GM19193 (cell line): ENCODE measurements around the gene PPTC7.

Experiments
- POLR2A ChIP-seq: IDR thresholded peaks from 4 replicates; pipeline ENCODE4 v1.6.1; 2011; ENCODE audit not compliant: insufficient read depth, insufficient read length; ENCODE audit errors: extremely low read depth

PPTC7 gene, protein sequence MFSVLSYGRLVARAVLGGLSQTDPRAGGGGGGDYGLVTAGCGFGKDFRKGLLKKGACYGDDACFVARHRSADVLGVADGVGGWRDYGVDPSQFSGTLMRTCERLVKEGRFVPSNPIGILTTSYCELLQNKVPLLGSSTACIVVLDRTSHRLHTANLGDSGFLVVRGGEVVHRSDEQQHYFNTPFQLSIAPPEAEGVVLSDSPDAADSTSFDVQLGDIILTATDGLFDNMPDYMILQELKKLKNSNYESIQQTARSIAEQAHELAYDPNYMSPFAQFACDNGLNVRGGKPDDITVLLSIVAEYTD

DNA sequence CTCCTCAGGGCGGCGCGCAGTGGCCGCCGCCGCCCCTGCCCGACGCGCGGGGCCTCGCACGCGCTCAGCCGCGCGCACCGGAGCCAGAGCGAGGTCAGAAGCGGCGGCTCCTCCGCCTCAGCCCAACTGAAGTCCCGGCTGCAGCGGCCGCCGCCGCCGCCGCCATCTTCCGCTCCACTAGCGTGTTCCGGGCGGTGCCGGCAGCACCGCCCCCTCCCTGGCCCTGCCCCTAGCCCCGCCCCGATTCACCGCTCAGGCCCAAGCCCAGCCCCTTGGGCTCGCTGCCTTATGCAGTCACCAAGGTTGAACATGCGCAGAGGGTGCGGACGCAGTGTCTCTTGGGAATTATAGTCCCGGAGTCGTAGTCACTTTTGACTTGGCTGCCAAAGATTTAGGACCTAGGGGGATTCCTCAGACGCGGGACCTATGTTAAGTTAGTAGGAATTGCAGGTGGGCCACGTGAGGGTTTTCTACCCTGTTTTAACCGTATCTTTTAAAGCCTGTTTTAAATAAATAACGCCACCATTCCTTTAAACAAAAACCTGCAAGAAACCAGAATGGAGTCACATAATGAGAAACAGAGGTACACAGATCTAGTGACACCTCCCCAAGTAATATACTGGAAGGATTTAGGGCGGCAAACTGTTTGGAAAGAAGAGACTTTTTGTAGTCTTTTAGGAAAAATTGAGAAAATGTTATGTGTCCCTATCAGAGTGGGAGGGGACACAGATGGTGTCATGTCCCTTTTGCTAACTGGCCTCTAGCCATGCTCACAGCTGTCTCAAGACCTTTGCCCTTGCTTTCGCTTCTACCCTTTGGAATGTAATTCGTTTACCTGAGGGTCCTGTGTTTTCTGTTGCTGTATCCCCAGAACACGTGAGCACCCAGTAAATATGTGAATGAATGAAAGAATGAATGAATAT, at the start of gene PPTC7:
Gene PPTC7 (minus strand): TSS at position 182 of the 923 bp plus-strand sequence. CDS start 287 bp downstream, outside the sequence.
- TF ChIP-seq POLR2A, result peak; percentile 93

DNA sequence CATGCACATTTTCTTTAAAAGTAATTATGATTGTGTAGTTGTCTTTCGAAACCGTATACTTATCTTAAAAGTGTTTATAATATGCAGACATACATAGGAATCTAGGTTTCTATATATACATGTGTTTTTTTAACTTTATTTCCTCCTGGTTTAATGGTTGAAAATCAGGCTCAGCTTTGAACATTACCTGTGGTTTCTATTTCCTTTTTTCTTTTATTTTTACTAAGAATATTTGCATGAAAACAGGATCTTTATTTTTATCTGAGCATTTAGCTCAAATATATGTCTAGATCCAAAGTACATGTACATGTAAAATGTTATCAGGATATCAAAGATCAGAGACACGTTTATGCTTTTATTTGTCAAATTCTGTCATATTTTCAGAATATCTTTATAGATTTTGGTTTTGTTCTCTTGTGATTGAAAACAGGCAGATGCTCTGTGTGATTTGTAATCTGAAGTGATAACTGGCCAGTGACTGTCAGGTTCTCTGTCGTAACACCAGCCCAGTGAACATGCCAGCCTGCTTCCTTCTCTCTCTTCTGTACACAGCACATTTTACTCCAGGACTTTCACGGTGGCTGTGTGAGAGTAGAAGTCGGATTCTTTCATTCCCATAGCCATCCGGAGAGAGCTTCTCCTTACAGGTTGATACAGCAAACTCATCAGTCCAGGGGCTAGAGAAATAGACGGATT, 44.5 kb upstream of the PPTC7 start:
- TF ChIP-seq POLR2A, result no peak

DNA sequence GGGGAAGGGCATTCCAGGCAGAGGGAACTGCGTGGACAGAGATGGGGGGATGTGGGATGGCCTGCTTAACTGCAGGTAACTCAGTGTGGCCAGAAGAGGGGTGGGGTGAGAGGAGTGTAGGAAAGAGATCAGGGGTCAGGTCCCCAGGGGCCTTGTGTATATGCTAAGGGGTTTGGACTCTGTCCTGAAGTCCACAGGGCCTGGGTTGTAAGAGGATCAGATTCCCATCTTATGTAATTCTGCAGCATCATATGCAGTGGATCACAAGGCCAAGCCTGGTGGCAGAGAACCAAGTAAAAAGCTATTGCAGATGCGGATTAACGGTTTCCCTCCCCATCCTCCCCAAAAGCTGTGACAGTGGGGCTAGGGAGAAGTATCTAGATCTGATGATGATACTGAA, 39.5 kb upstream of the PPTC7 start:
- no peak for TF ChIP-seq POLR2A

DNA sequence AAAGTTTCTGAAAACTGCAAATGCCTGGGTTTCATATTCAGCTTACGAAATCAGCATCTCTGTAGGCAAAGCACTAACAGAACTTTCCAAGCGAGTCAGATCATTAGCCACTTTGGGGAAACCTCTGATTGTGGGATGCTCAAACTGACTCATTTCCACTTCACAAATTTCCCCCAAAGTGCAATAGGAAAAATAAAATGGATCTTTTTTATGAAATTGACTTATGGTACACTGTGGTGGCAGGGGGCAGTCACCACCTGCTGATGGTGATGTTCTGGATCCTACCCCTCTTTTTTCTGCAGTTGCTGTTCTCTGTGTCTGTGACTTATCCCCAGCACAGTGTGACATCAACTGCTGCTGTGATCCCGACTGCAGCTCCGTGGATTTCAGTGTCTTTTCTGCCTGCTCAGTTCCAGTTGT, 36.4 kb upstream of the PPTC7 start:
- no peak for TF ChIP-seq POLR2A

DNA sequence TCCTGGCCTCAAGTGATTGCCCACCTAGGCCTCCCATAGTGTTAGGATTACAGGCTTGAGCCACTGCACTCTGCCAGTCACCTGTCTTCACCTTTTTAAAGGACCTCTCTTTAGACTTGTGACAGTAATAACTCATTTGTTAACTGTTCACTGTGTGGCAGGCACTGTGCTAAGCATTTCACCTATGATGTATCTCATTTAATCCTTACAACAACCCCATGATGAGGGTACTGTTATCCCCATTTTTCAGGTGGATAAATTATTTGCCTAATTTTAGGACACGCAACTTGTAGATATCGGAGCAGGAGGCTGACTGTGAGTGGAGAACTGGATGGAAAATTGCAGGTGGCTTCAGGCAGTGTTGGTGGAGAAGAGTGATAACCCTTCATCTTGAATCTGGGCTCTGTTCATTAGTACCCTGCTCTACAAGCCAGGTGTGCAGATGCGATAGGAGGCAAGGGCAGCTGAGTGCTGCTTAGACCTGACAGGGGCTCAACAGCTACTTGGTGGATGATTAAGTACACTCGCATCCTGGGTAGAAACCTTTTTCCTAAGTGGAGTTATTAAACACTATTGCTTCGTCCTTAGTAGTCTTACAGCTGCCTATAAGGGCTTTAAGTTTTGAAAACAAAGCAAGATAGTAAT, 33.5 kb upstream of the PPTC7 start:
- no peak for TF ChIP-seq POLR2A

DNA sequence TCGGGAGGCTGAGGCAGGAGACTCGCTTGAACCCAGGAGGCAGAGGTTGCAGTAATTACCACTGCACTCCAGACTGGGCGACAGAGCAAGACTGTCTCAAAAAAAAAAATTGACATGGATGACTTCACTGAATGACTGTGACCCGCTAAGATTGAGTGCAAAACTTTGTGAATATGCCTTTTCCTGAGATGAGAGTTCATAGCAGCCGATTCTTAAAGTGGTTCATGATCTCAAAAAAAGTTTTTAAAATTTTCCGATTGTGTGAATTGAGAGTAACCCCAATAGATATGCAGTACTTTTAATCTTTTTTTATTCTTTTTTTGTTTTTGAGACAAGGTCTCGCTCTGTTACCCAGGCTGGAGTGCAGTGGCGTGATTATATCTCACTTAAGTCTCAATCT, 32.1 kb upstream of the PPTC7 start:
- no peak for TF ChIP-seq POLR2A

DNA sequence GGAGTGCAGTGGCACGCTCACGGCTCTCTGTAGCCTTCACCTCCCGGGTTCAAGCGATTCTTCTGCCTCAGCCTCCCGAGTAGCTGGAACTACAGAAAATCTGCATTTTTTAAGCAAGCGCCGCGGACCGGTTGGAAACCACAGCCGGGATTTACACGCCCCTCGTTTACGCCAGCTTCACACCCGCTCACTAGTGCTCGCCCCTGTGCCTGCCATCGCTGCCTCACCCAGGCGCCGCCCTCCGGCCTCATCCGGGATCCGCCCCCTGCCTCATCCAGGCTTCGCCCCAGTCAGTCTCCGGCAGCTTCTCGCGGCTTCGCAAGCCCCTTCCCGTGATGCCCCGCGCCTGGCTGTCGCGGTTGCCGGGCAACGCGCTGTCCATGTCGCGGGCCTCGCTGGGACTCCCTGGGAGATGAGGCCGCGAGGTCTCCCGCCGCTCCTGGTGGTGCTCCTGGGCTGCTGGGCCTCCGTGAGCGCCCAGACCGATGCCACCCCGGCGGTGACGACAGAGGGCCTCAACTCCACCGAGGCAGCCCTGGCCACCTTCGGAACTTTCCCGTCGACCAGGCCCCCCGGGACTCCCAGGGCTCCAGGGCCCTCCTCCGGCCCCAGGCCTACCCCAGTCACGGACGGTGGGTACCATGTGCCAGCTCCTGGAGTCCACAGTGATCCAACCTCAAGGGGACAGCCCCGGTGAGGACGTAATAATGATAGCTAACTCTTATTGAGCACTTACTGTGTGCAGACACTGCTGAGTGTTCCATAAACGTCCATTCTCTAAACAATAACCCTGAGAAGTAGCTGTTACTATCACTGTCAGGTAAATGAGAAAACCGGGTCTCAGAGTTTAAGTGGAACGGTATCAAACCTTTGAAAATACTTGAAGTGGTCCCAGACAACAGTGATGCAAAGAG, 30.9 kb upstream of the PPTC7 start, which contains the start of gene TCTN1:
Gene TCTN1 (plus strand): TSS at position 359 of the 914 bp plus-strand sequence. CDS start 54 bp downstream, at position 413.
- TF ChIP-seq POLR2A, result peak; percentile 89

DNA sequence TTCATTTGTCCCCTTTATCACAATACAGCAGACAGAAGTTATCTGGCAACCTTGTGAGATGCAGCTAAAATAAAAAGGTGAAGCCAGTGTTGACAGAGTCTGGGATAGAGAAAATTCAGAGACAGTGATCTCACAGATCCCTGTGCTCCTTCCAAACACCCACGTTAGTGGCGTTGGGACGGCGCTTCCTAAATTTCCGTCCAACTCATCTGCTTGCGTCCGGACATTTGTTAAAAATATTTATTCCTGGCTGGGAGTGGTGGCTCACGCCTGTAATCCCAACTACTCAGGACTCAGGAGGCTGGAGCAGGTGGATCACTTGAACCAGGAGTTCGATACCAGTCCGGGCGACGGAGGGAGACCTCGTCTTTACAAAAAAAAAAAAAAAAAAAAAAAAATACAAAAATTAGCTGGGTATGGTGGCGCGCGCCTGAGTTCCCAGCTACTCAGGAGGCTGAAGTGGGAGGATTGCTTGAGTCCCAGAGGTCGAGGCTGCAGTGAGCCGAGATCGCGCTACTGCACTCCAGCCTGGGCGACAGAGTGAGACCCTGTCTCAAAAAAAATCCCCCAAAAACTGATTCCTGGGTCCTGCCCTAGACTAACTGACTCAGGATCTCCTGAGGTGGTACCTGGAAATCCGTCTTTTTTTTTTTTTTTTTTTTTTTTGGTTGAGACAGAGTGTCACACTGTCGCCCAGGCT, 30.1 kb upstream of the PPTC7 start:
- TF ChIP-seq POLR2A, result no peak

DNA sequence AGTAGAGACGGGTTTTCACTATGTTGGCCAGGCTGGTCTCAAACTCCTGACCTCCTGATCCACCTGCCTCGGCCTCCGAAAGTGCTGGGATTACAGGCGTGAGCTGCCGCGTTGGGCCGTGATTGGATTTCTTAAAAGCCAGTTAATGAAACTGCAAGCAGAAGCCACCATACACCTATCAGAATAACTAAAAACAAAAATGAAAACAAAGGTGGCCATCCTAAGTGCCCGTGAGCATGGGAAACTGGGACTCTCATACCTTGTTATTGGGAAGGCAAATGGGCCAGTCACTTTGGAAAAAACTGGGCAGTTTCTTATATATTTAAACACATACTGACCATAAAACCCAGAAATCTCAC, 23.1 kb upstream of the PPTC7 start:
- TF ChIP-seq POLR2A, result no peak

DNA sequence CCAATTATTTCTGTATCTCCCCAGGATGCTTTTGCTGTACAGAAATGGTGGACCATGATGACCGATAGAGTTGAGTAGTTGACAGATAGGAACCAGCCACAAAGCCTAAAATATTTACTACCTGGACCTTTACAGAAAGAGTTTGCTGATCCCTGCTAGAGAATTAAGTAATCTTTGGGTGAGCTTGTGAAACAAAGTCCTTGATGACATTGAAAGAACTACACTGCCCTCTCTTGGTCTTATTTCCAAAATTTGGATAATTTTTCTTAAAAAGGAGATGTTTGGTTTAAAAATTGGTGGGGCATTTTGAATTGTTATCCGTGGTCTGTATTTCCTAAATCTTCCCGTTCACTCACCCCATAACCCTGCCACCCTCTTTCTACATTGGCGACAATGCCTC, 17.1 kb upstream of the PPTC7 start:
- no peak for TF ChIP-seq POLR2A

DNA sequence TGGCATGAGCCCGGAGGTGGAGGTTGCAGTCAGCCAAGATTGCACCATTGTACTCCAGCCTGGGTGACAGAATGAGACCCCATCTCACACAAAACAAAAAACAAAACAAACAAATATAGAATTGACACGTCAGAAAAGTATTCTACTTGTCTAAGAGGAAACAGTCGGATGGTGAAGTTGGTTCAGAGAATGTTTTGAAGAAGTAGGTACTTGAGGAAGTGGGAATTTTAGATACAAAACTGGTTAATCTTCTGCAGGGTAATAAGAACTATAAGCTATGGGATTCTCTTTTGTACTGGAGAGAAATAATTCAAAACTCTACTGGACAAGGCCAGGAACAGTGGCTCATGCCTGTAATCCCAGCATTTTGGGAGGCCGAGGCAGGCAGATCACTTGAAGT, 16.2 kb upstream of the PPTC7 start:
- TF ChIP-seq POLR2A, result no peak

DNA sequence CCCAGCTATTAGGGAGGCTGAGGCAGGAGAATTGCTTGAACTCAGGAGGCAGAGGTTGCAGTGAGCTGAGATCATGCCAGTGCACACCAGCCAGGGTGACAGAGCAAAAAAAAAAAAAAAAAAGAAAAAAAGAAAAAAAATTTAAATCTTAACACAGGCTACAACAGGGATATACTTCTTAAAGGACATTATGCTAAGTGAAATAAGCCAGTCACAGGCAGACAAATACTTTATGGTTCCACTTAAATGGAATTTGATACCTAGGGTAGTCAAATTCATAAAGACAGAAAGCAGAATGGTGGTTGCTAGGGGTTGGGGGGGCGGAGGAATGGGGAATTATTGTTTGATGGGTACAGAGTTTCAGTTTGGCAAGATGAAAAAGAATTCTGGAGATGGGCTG, 14.8 kb upstream of the PPTC7 start:
- no peak for TF ChIP-seq POLR2A

DNA sequence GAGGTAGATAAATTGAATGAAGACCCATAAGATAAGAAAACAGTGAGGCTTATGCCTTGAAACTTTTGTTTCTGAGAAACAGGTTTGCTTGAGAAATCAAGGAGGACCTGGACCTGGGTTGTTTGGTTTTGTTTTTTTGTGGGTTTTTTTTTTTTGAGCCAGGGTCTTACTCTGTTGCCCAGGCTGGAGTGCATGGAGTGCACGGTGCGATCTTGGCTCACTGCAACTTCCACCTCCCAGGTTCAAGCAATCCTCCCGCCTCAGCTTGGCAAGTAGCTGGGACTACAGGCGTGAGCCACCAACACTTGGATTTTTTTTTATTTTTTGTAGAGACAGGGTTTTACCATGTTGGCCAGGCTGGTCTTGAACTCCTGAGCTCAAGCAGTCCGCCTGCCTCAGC, 9.0 kb upstream of the PPTC7 start:
- no peak for TF ChIP-seq POLR2A
